Stomach smooth muscle (tissue), 2 donors: ENCODE results near the gene PTGS1.

Source experiments
- H3K27ac ChIP-seq: one replicate; pipeline ENCODE4 v1.7.0; 2013; ENCODE audit warnings: mild to moderate bottlenecking, low read length, inconsistent platforms
- H3K27me3 ChIP-seq, 2 donors: one replicate each; pipeline ENCODE4 v1.7.0; 2013; ENCODE audit warnings: low read length in 2 of 2; ENCODE audit not compliant: insufficient read depth in 2 of 2, control insufficient read depth in 1 of 2
- H3K36me3 ChIP-seq, 2 donors: one replicate each; pipeline ENCODE4 v1.7.0; 2013; ENCODE audit warnings: low read length in 2 of 2; ENCODE audit not compliant: control insufficient read depth in 2 of 2, insufficient read depth in 2 of 2
- H3K4me1 ChIP-seq: one replicate; pipeline ENCODE4 v1.7.0; 2013; ENCODE audit warnings: low read length; ENCODE audit not compliant: control insufficient read depth, insufficient read depth
- H3K4me3 ChIP-seq, 2 donors: one replicate each; pipeline ENCODE4 v1.7.0; 2013; ENCODE audit warnings: low read length in 2 of 2
- H3K9ac ChIP-seq, 2 donors: one replicate each; pipeline ENCODE4 v1.7.0; 2013; ENCODE audit warnings: low read length in 2 of 2, mild to moderate bottlenecking in 1 of 2
- H3K9me3 ChIP-seq, 2 donors: one replicate each; pipeline ENCODE4 v1.7.0; 2013; ENCODE audit warnings: low read length in 2 of 2; ENCODE audit not compliant: control insufficient read depth in 2 of 2
- donor health status: healthy.
- donor health status: Pancreatic carcinoma.

PTGS1 gene

GRCh38 chr9:122334916-122335315, 35.9 kb upstream of the PTGS1 start:
- Histone ChIP-seq H3K4me1 (no peaks in the 10 kb centered on the region), H3K9me3 (no peaks in the 10 kb centered on the region), H3K4me3 (no peak overlapping the region), H3K27ac (no peak overlapping the region), H3K9ac (no peak overlapping the region), H3K36me3 (no peaks in the 10 kb centered on the region), H3K27me3 (peaks cover 0 to 2% of the 10 kb centered on the region in 2 donors)

GRCh38 chr9:122336189-122336588, 34.6 kb upstream of the PTGS1 start:
- no peaks in the 10 kb centered on the region for H3K36me3 ChIP-seq
- no peaks in the 10 kb centered on the region for H3K4me1 ChIP-seq
- peaks cover 0 to 2% of the 10 kb centered on the region in 2 donors for H3K27me3 ChIP-seq

GRCh38 chr9:122336866-122337555, 33.8 kb upstream of the PTGS1 start:
- H3K9me3 ChIP-seq = no peaks in the 10 kb centered on the region
- H3K4me3 ChIP-seq = no peak overlapping the region
- H3K27me3 ChIP-seq = peaks cover 0 to 2% of the 10 kb centered on the region in 2 donors
- H3K4me1 ChIP-seq = no peaks in the 10 kb centered on the region
- H3K27ac ChIP-seq = no peak overlapping the region
- no peak overlapping the region for H3K9ac ChIP-seq
- H3K36me3 ChIP-seq = no peaks in the 10 kb centered on the region

More at GRCh38 chr9:122336189-122336588, 34.6 kb upstream of the PTGS1 start:
- Histone ChIP-seq H3K27ac (no peak overlapping the region), H3K4me3 (no peak overlapping the region), H3K9ac (no peak overlapping the region), H3K9me3 (no peaks in the 10 kb centered on the region)

GRCh38 chr9:122337556-122337929, 33.3 kb upstream of the PTGS1 start:
- no peak overlapping the region for H3K9ac ChIP-seq
- H3K4me1 ChIP-seq = no peaks in the 10 kb centered on the region
- H3K27me3 ChIP-seq = peaks cover 0 to 2% of the 10 kb centered on the region in 2 donors
- H3K36me3 ChIP-seq = no peaks in the 10 kb centered on the region
- H3K9me3 ChIP-seq = no peaks in the 10 kb centered on the region
- no peak overlapping the region for H3K4me3 ChIP-seq
- H3K27ac ChIP-seq = no peak overlapping the region

GRCh38 chr9:122338536-122338935, 32.3 kb upstream of the PTGS1 start:
- Histone ChIP-seq H3K27me3 (peaks cover 0 to 2% of the 10 kb centered on the region in 2 donors), H3K27ac (no peak overlapping the region), H3K4me1 (no peaks in the 10 kb centered on the region), H3K4me3 (no peak overlapping the region), H3K36me3 (no peaks in the 10 kb centered on the region), H3K9me3 (no peaks in the 10 kb centered on the region), H3K9ac (no peak overlapping the region)

GRCh38 chr9:122338994-122339393, 31.8 kb upstream of the PTGS1 start:
- H3K27ac ChIP-seq = no peak overlapping the region
- H3K36me3 ChIP-seq = no peaks in the 10 kb centered on the region

GRCh38 chr9:122339579-122339978, 31.2 kb upstream of the PTGS1 start:
- no peak overlapping the region for H3K4me3 ChIP-seq
- H3K27me3 ChIP-seq = peaks cover 0 to 2% of the 10 kb centered on the region in 2 donors
- no peak overlapping the region for H3K27ac ChIP-seq
- H3K36me3 ChIP-seq = no peaks in the 10 kb centered on the region
- H3K4me1 ChIP-seq = no peaks in the 10 kb centered on the region
- no peaks in the 10 kb centered on the region for H3K9me3 ChIP-seq
- H3K9ac ChIP-seq = no peak overlapping the region

More at GRCh38 chr9:122338994-122339393, 31.8 kb upstream of the PTGS1 start:
- Histone ChIP-seq H3K9me3 (no peaks in the 10 kb centered on the region), H3K9ac (no peak overlapping the region), H3K4me1 (no peaks in the 10 kb centered on the region), H3K4me3 (no peak overlapping the region), H3K27me3 (peaks cover 0 to 2% of the 10 kb centered on the region in 2 donors)

GRCh38 chr9:122340161-122340560, 30.7 kb upstream of the PTGS1 start:
- no peak overlapping the region for H3K9ac ChIP-seq
- H3K4me1 ChIP-seq = no peaks in the 10 kb centered on the region
- H3K4me3 ChIP-seq = no peak overlapping the region
- peaks cover 0 to 2% of the 10 kb centered on the region in 2 donors for H3K27me3 ChIP-seq
- H3K27ac ChIP-seq = no peak overlapping the region
- no peaks in the 10 kb centered on the region for H3K36me3 ChIP-seq
- no peaks in the 10 kb centered on the region for H3K9me3 ChIP-seq

GRCh38 chr9:122342323-122343050, 28.3 kb upstream of the PTGS1 start:
- no peak overlapping the region for H3K27ac ChIP-seq
- peaks cover 0 to 2% of the 10 kb centered on the region in 2 donors for H3K27me3 ChIP-seq
- H3K9ac ChIP-seq = no peak overlapping the region
- H3K4me1 ChIP-seq = peaks cover 10% of the 10 kb centered on the region
- no peaks in the 10 kb centered on the region for H3K36me3 ChIP-seq
- H3K4me3 ChIP-seq = no peak overlapping the region
- H3K9me3 ChIP-seq = no peaks in the 10 kb centered on the region

- H3K27ac ChIP-seq = no peak overlapping the region
- H3K36me3 ChIP-seq = no peaks in the 10 kb centered on the region
- no peaks in the 10 kb centered on the region for H3K27me3 ChIP-seq
- H3K9me3 ChIP-seq = no peaks in the 10 kb centered on the region
- peak overlapping the region; percentile 78 to 81 for H3K4me3 ChIP-seq
- peak overlapping the region; percentile 60 to 82 for H3K9ac ChIP-seq
- H3K4me1 ChIP-seq = peaks cover 20% of the 10 kb centered on the region
These were observed 24.1 kb upstream of the PTGS1 start for GRCh38 chr9:122346478-122347347.
